Measurements from ENCODE around the gene CCL21. TPM values are rescaled to one million over a fixed set of nuclear protein-coding genes. Genes with fewer than 3 reads are reported as not detected.
"Not testable (repeated sequence)": the region's sequence is repeated elsewhere in the genome, so short reads cannot be mapped to it uniquely, and the experiment has no call there.

The CCL21 gene
- total RNA-seq, result 32.5 TPM
- long read RNA-seq, transcript CCL21-201 (4 exons, 852 nt), result major isoform, 6 of 13 reads
- long read RNA-seq, partial matches to known transcripts, result 7 of 13 reads
- long read RNA-seq, other reads (novel, unspliced or antisense), result 0 of 13 reads

GRCh38 chr9:34710023-34710422 is at the start of gene CCL21:
Gene CCL21 (minus strand): TSS chr9:34710136. CDS start chr9:34710066, 70 bp downstream.
- intact Hi-C loops (cut with micrococcal nuclease), result no loop called here
- ATAC-seq (peak; percentile 96), DNase-seq (peak; percentile 81)

- no peak for DNase-seq
- intact Hi-C loops (cut with micrococcal nuclease), result no loop called here
- ATAC-seq, result peak; percentile 63
Observed at GRCh38 chr9:34759432-34760134, 49.6 kb upstream of the CCL21 start.

- ATAC-seq; DNase-seq; intact Hi-C loops (cut with micrococcal nuclease): not testable (repeated sequence)
Observed at GRCh38 chr9:34750320-34750719, 40.4 kb upstream of the CCL21 start.

- intact Hi-C loops (cut with micrococcal nuclease), result no loop called here
- no peak for DNase-seq
- ATAC-seq, result no peak
Observed at GRCh38 chr9:34746526-34746925, 36.6 kb upstream of the CCL21 start.

- intact Hi-C loops (cut with micrococcal nuclease), result no loop called here
- peak; percentile 91 for ATAC-seq
- peak; percentile 40 for DNase-seq
Observed at GRCh38 chr9:34744295-34745221, 34.6 kb upstream of the CCL21 start.

GRCh38 chr9:34742710-34743109 is 32.8 kb upstream of the CCL21 start:
- no peak for ATAC-seq
- intact Hi-C loops (cut with micrococcal nuclease), result no loop called here

GRCh38 chr9:34741628-34742027 is 31.7 kb upstream of the CCL21 start:
- intact Hi-C loops (cut with micrococcal nuclease), result no loop called here
- no peak for DNase-seq
- ATAC-seq, result no peak

More at GRCh38 chr9:34742710-34743109, 32.8 kb upstream of the CCL21 start:
- no peak for DNase-seq

- DNase-seq; intact Hi-C loops (cut with micrococcal nuclease); ATAC-seq: not testable (repeated sequence)
Observed at GRCh38 chr9:34740176-34740575, 30.2 kb upstream of the CCL21 start.

GRCh38 chr9:34737677-34738260 is 27.8 kb upstream of the CCL21 start:
- DNase-seq (no peak), ATAC-seq (no peak)
- intact Hi-C loops (cut with micrococcal nuclease), result no loop called here

GRCh38 chr9:34734720-34735119 is 24.8 kb upstream of the CCL21 start:
- intact Hi-C loops (cut with micrococcal nuclease), result no loop called here
- no peak for DNase-seq
- ATAC-seq, result no peak

- DNase-seq, result no peak
- no peak for ATAC-seq
- intact Hi-C loops (cut with micrococcal nuclease), result no loop called here
Observed at GRCh38 chr9:34732886-34733285, 22.9 kb upstream of the CCL21 start.

GRCh38 chr9:34732478-34732877 is 22.5 kb upstream of the CCL21 start:
- intact Hi-C loops (cut with micrococcal nuclease), result no loop called here
- no peak for DNase-seq
- ATAC-seq, result no peak

GRCh38 chr9:34723141-34723540 is 13.2 kb upstream of the CCL21 start:
- intact Hi-C loops (cut with micrococcal nuclease), result no loop called here
- no peak for ATAC-seq
- no peak for DNase-seq

- DNase-seq; intact Hi-C loops (cut with micrococcal nuclease); ATAC-seq: not testable (repeated sequence)
Observed at GRCh38 chr9:34719769-34720025, 9.8 kb upstream of the CCL21 start.

- ATAC-seq (no peak), DNase-seq (no peak)
- intact Hi-C loops (cut with micrococcal nuclease), result no loop called here
Observed at GRCh38 chr9:34719021-34719768, 9.3 kb upstream of the CCL21 start.

GRCh38 chr9:34717996-34718614 is 8.2 kb upstream of the CCL21 start:
- intact Hi-C loops (cut with micrococcal nuclease), result no loop called here
- no peak for DNase-seq
- ATAC-seq, result peak; percentile 31

- intact Hi-C loops (cut with micrococcal nuclease), result no loop called here
- DNase-seq (no peak), ATAC-seq (no peak)
Observed at GRCh38 chr9:34716711-34717110, 6.8 kb upstream of the CCL21 start.

- DNase-seq (no peak), ATAC-seq (no peak)
- intact Hi-C loops (cut with micrococcal nuclease), result no loop called here
Observed at GRCh38 chr9:34715639-34716215, 5.8 kb upstream of the CCL21 start.
